Body of pancreas (tissue), 4 donors: ENCODE data around the gene REV3L. TPM values are rescaled to one million over a fixed set of nuclear protein-coding genes. Genes with fewer than 3 reads are reported as not detected.
"Not testable (repeated sequence)": the region's sequence is repeated elsewhere in the genome, so short reads cannot be mapped to it uniquely, and the experiment has no call there.

Experiments used
- ATAC-seq: fragments of 150-250 bp; one replicate; pipeline ENCODE4 v1.9.1; 2016
- DNase-seq, 4 donors: peaks; one replicate each; pipeline ENCODE4 v3.0.0-alpha.2; 2019
- H3K27ac ChIP-seq, 4 donors: fragments of 200-600 bp; sonication (generic); 1 replicate in 3 of 4; 2 replicates in 1 of 4; pipeline versions ENCODE4 v1.5.1 to v1.6.1; 2016 to 2019; ENCODE audit warnings: mild to moderate bottlenecking in 1 of 4, mixed read lengths in 1 of 4, moderate library complexity in 1 of 4
- H3K27me3 ChIP-seq, 2 donors: fragments of 200-600 bp; sonication (generic); one replicate each; pipeline ENCODE4 v1.6.0; 2016; ENCODE audit warnings: mild to moderate bottlenecking in 1 of 2
- H3K36me3 ChIP-seq, 2 donors: fragments of 200-600 bp; sonication (generic); replicated peaks in 1 of 2; 2 replicates each; pipeline ENCODE4 v1.5.1; 2016; ENCODE audit warnings: low read depth in 2 of 2; ENCODE audit not compliant: insufficient read depth in 1 of 2
- H3K4me1 ChIP-seq: fragments of 200-600 bp; sonication (generic); one replicate; pipeline ENCODE4 v1.6.0; 2016
- H3K4me3 ChIP-seq, 2 donors: fragments of 200-600 bp; sonication (generic); 1 replicate in 1 of 2; 2 replicates in 1 of 2; pipeline ENCODE4 v1.5.1; 2016 to 2019
- H3K9me3 ChIP-seq, 3 donors: fragments of 200-600 bp; sonication (generic); 1 replicate in 2 of 3; 2 replicates in 1 of 3; pipeline ENCODE4 v1.5.1; 2016
- CTCF ChIP-seq, 7 experiments: fragments of 450-650 bp in 4 of 7; fragments of 200-600 bp in 3 of 7; sonication (generic) in 3 of 7; IDR thresholded peaks; one replicate each; pipeline ENCODE4 v1.5.1; 2016 to 2019; ENCODE audit warnings: antibody characterized with exemption in 7 of 7
- POLR2A ChIP-seq, 3 donors: fragments of 450-650 bp; IDR thresholded peaks; one replicate each; pipeline ENCODE4 v1.6.1; 2016; ENCODE audit warnings: antibody characterized with exemption in 3 of 3, mild to moderate bottlenecking in 2 of 3
- WGBS, 2 donors: methylation state at CpG; one replicate each; pipeline ENCODE4 v1.1.5; 2017; 5-methylcytosine and 5-hydroxymethylcytosine counted together
- intact Hi-C: fragments of 100-400 bp; cut with DNase I; formaldehyde crosslinking; loops from one replicate; pipeline ENCODE4 v1.15.1; 2023
- total RNA-seq, 2 donors: library from RNA; depleted of rRNA; stranded (reverse); fragments of >200 nt; gene quantifications; one replicate each; pipeline ENCODE4 v1.1.0, GENCODE V29; 2016

The REV3L gene
- total RNA-seq, 2 donors from 2014 or later = 28.3 to 29.7 TPM

GRCh38 chr6:111294374-111294967, 188.5 kb downstream of the REV3L start:
- intact Hi-C loops = no loop called here
- 94 to 98% methylated on average over 7 of the region's 7 CpGs for WGBS, 2 donors
- DNase-seq (no peak), ATAC-seq (no peak)
- H3K4me1 ChIP-seq = no peaks in the 10 kb centered on the region
- H3K27me3 ChIP-seq = no peaks in the 10 kb centered on the region
- H3K4me3 ChIP-seq = no peak overlapping the region
- TF ChIP-seq POLR2A (IDR thresholded peaks at IDR 0.05) (no peak), CTCF (IDR thresholded peaks at IDR 0.05) (no peak)
- no peaks in the 10 kb centered on the region for H3K36me3 ChIP-seq
- no peak overlapping the region for H3K27ac ChIP-seq
- H3K9me3 ChIP-seq = no peaks in the 10 kb centered on the region

- Histone ChIP-seq H3K9me3 (no peaks in the 10 kb centered on the region), H3K4me1 (no peaks in the 10 kb centered on the region), H3K27ac (no peak overlapping the region), H3K27me3 (no peaks in the 10 kb centered on the region), H3K36me3 (no peaks in the 10 kb centered on the region), H3K4me3 (no peak overlapping the region)
- no peak for DNase-seq
- ATAC-seq = no peak
- intact Hi-C loops = no loop called here
- no peak for TF ChIP-seq CTCF (IDR thresholded peaks at IDR 0.05)
- TF ChIP-seq POLR2A (IDR thresholded peaks at IDR 0.05) = no peak
- WGBS, 2 donors = 90 to 95% methylated on average over 5 of the region's 5 CpGs
Measured at GRCh38 chr6:111291336-111292259, 191.4 kb downstream of the REV3L start.

- ATAC-seq, DNase-seq, H3K36me3 ChIP-seq, H3K27ac ChIP-seq, H3K4me1 ChIP-seq, intact Hi-C loops, H3K9me3 ChIP-seq, H3K4me3 ChIP-seq, H3K27me3 ChIP-seq: not testable (repeated sequence)
- WGBS, 2 donors = 62 to 70% methylated on average over 5 of the region's 5 CpGs
Measured at GRCh38 chr6:111290689-111291335, 192.2 kb downstream of the REV3L start.

DNA sequence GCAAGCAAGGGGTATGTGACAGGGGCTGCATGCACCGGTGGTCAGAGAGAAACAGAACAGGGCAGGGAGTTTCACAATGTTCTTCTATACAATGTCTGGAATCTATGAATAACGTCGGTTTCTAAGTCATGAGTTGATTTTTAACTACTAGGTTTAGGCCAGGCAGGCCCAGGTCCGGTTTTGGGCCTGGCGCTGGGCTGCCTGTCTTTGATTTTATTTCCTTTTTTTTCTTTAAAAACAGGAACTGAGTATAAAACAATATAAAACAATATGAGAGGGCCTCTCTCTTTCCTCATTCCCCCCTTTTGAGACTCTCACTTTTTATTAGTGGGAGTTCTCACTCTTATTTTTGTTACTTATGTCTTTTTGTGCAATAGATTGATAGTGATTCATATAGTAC, 198.7 kb downstream of the REV3L start:
- H3K4me1 ChIP-seq, ATAC-seq, H3K27ac ChIP-seq, H3K36me3 ChIP-seq, H3K9me3 ChIP-seq, H3K27me3 ChIP-seq, DNase-seq, intact Hi-C loops, H3K4me3 ChIP-seq: not testable (repeated sequence)
- 39 to 73% methylated on average over 5 of the region's 5 CpGs for WGBS, 2 donors

DNA sequence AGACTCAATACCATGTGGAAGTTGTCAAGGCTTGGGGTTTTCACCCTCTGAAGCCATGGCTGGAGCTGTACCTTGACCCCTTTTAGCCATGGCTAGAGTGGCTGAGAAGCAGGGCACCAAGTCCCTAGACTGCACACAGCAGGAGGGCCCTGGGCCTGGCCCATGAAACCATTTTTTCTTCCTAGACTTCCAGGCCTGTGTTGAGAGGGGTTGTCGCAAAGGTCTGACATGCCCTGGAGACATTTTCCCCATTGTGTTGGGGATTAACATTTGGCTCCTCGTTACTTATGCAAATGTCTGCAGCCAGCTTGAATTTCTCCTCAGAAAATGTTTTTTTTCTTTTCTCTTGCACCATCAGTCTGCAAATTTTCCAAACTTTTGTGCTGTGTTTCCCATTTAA, 199.3 kb downstream of the REV3L start:
- peaks cover 0 to 2% of the 10 kb centered on the region in 2 donors for H3K36me3 ChIP-seq
- no peak for TF ChIP-seq CTCF (IDR thresholded peaks at IDR 0.05)
- no peak for TF ChIP-seq POLR2A (IDR thresholded peaks at IDR 0.05)
- H3K4me3 ChIP-seq = no peak overlapping the region
- ATAC-seq (no peak), DNase-seq (no peak)
- intact Hi-C loops = no loop called here
- H3K9me3 ChIP-seq = no peaks in the 10 kb centered on the region
- 90 to 97% methylated on average over 2 of the region's 2 CpGs for WGBS, 2 donors
- H3K27ac ChIP-seq = no peak overlapping the region
- H3K4me1 ChIP-seq = no peaks in the 10 kb centered on the region
- no peaks in the 10 kb centered on the region for H3K27me3 ChIP-seq
